IMR-90 (cell line): ENCODE data around the gene NAT10. TPM values are rescaled to one million over a fixed set of nuclear protein-coding genes. Genes with fewer than 3 reads are reported as not detected.

ENCODE experiments used
- ATAC-seq: fragments of 200-7000 bp; cut with Tn5 transposase; 2 replicates; pipeline ENCODE4 v1.9.1; 2020; ENCODE audit warnings: low read depth, mild to moderate bottlenecking, moderate library complexity
- BruUV-seq: library from RNA; stranded (reverse); fragments of 400-500 nt; replicated peaks from 2 replicates; lab custom pipeline; 2021; lab: Mats Ljungman, UMichigan
- CTCF ChIA-PET: fragments of 300-600 bp; formaldehyde crosslinking; extraction: SDS; loops from one replicate; lab custom pipeline; 2021; ENCODE audit warnings: antibody characterized with exemption; lab: Yijun Ruan, JAX
- POLR2A ChIA-PET: fragments of 300-600 bp; sonication (Branson Sonifier 250); formaldehyde crosslinking; loops from one replicate; lab custom pipeline; 2022; ENCODE audit warnings: antibody characterized with exemption; ENCODE audit not compliant: unreplicated experiment; lab: Charles Lee
- DNase-seq: peaks from one replicate; pipeline ENCODE4 v3.0.0; 2013
- H2AFZ ChIP-seq: replicated peaks from 2 replicates; pipeline ENCODE3; 2013; ENCODE audit warnings: low read length, mild to moderate bottlenecking; ENCODE audit not compliant: poor library complexity
- H2AK5ac ChIP-seq: 2 replicates; pipeline ENCODE4 v1.6.1; 2013; ENCODE audit warnings: low read depth, low read length, inconsistent platforms
- H2AK9ac ChIP-seq: replicated peaks from 2 replicates; pipeline ENCODE3; 2013; ENCODE audit warnings: mild to moderate bottlenecking, low read depth, low read length, moderate library complexity; ENCODE audit not compliant: poor library complexity
- H2BK120ac ChIP-seq: 2 replicates; pipeline ENCODE4 v1.6.1; 2013; ENCODE audit warnings: low read depth, low read length, inconsistent platforms
- H2BK15ac ChIP-seq: 3 replicates; pipeline ENCODE4 v1.6.1; 2013; ENCODE audit warnings: low read depth, low read length, inconsistent platforms
- H2BK20ac ChIP-seq: 2 replicates; pipeline ENCODE4 v1.6.1; 2013; ENCODE audit warnings: low read depth, mild to moderate bottlenecking, inconsistent platforms, low read length, moderate library complexity
- H2BK5ac ChIP-seq: 2 replicates; pipeline ENCODE4 v1.6.1; 2013; ENCODE audit warnings: mild to moderate bottlenecking, low read depth, low read length, inconsistent platforms; ENCODE audit not compliant: poor library complexity, severe bottlenecking
- H3K14ac ChIP-seq: replicated peaks from 2 replicates; pipeline ENCODE4 v1.6.1; 2013; ENCODE audit warnings: low read depth, low read length, inconsistent platforms
- H3K18ac ChIP-seq: 2 replicates; pipeline ENCODE4 v1.6.1; 2013; ENCODE audit warnings: low read depth, low read length, control low read depth
- H3K23ac ChIP-seq: 2 replicates; pipeline ENCODE4 v1.6.1; 2013; ENCODE audit warnings: low read depth, low read length, inconsistent platforms
- H3K27ac ChIP-seq: 2 replicates; pipeline ENCODE4 v1.5.1; 2013; ENCODE audit warnings: mild to moderate bottlenecking, control low read depth, low read length; ENCODE audit not compliant: insufficient read depth
- H3K27me3 ChIP-seq: 2 replicates; pipeline ENCODE4 v1.6.1; 2013; ENCODE audit warnings: low read length; ENCODE audit not compliant: control insufficient read depth, insufficient read depth
- H3K36me3 ChIP-seq: 2 replicates; pipeline ENCODE4 v1.6.1; 2013; ENCODE audit warnings: low read length, mixed read lengths; ENCODE audit not compliant: control insufficient read depth, insufficient read depth
- H3K4ac ChIP-seq: 2 replicates; pipeline ENCODE4 v1.6.1; 2013; ENCODE audit warnings: low read depth, low read length, inconsistent platforms
- H3K4me1 ChIP-seq: 2 replicates; pipeline ENCODE4 v1.6.1; 2013; ENCODE audit warnings: low read length, mixed read lengths; ENCODE audit not compliant: control insufficient read depth, insufficient read depth
- H3K4me2 ChIP-seq: 2 replicates; pipeline ENCODE4 v1.6.1; 2013; ENCODE audit warnings: low read depth, mild to moderate bottlenecking, control low read depth, low read length, moderate library complexity
- H3K4me3 ChIP-seq: 2 replicates; pipeline ENCODE4 v1.5.1; 2013; ENCODE audit warnings: low read depth, mild to moderate bottlenecking, control low read depth, low read length, moderate library complexity; ENCODE audit not compliant: insufficient read depth
- H3K56ac ChIP-seq: 2 replicates; pipeline ENCODE4 v1.6.1; 2013; ENCODE audit warnings: low read length, inconsistent platforms; ENCODE audit not compliant: insufficient read depth; ENCODE audit errors: extremely low read depth
- H3K79me1 ChIP-seq, 2 experiments: 2 replicates each; pipeline ENCODE4 v1.6.1; 2013; ENCODE audit warnings: low read length in 2 of 2, inconsistent platforms in 1 of 2, low read depth in 1 of 2
- H3K9ac ChIP-seq: 2 replicates; pipeline ENCODE4 v1.6.1; 2013; ENCODE audit warnings: low read depth, low read length, control low read depth
- H3K9me1 ChIP-seq: 2 replicates; pipeline ENCODE4 v1.6.1; 2013; ENCODE audit warnings: low read length, inconsistent platforms; ENCODE audit not compliant: insufficient read depth
- H3K9me3 ChIP-seq: 2 replicates; pipeline ENCODE4 v1.6.1; 2013; ENCODE audit warnings: low read length; ENCODE audit not compliant: control insufficient read depth, insufficient read depth
- H4K20me1 ChIP-seq: 2 replicates; pipeline ENCODE4 v1.6.1; 2013; ENCODE audit warnings: low read length, inconsistent platforms; ENCODE audit not compliant: insufficient read depth
- H4K5ac ChIP-seq: 2 replicates; pipeline ENCODE4 v1.6.1; 2013; ENCODE audit warnings: mild to moderate bottlenecking, low read depth, low read length, control low read depth
- H4K8ac ChIP-seq, 2 experiments: 2 replicates each; pipeline ENCODE4 v1.6.1; 2013; ENCODE audit warnings: low read depth in 2 of 2, low read length in 2 of 2, control low read depth in 1 of 2, inconsistent platforms in 1 of 2
- H4K91ac ChIP-seq: 2 replicates; pipeline ENCODE4 v1.6.1; 2013; ENCODE audit warnings: low read depth, low read length, inconsistent platforms; ENCODE audit not compliant: insufficient read depth
- POLR2A ChIP-seq: IDR thresholded peaks from 2 replicates; pipeline ENCODE4 v1.6.1; 2012; ENCODE audit warnings: mild to moderate bottlenecking, low read depth, low read length
- RCOR1 ChIP-seq: IDR thresholded peaks from 2 replicates; pipeline ENCODE4 v1.6.1; 2012; ENCODE audit warnings: mild to moderate bottlenecking, low read length, improper control_type of control experiment; ENCODE audit not compliant: insufficient replicate concordance
- USF2 ChIP-seq: fragments of 150-350 bp; IDR thresholded peaks from 2 replicates; pipeline ENCODE4 v1.6.1; 2017; ENCODE audit warnings: mild to moderate bottlenecking, antibody characterized with exemption, low read length, low read depth
- WGBS, 2 experiments: methylation state at CpG; one replicate each; pipeline versions ENCODE4 v1.1.5 to v1.1.7; 2013; ENCODE audit warnings: missing lambda C conversion rate in 2 of 2; ENCODE audit not compliant: insufficient read length in 1 of 2; ENCODE audit errors: extremely low coverage in 2 of 2; 5-methylcytosine and 5-hydroxymethylcytosine counted together
- dilution Hi-C: fragments of 300-500 bp; cut with HindIII; formaldehyde crosslinking; loops from one replicate; pipeline ENCODE4 v1.14.3; 2018; ENCODE audit warnings: low sequenced_read_pairs; ENCODE audit not compliant: unreplicated experiment
- in situ Hi-C: fragments of 300-500 bp; cut with MboI; formaldehyde crosslinking; loops from 3 replicates; pipeline ENCODE4 v1.14.3; 2019; ENCODE audit warnings: low sequenced_read_pairs, inconsistent platforms, mixed read lengths
- intact Hi-C: fragments of 100-400 bp; cut with micrococcal nuclease; formaldehyde crosslinking; loops from 2 replicates; pipeline ENCODE4 v1.10.0; 2022
- polyA plus RNA-seq, 3 experiments: library from polyadenylated mRNA; depleted of rRNA; stranded (reverse); fragments of >200 nt; gene quantifications; 2 replicates each; pipeline ENCODE4 v1.2.3, GENCODE V29; 2012; ENCODE audit warnings: low replicate concordance in 1 of 3
- total RNA-seq: library from RNA; depleted of rRNA; stranded (reverse); fragments of >200 nt; gene quantifications from 2 replicates; pipeline ENCODE4 v1.2.3, GENCODE V29; 2012

The NAT10 gene
- total and polyA plus RNA-seq, 2 of the 4 experiments (the other 2 are of a cell fraction), result 28.1 to 34.8 TPM

GRCh38 chr11:34135439-34135838 lies 30.0 kb downstream of the NAT10 start:
- Histone ChIP-seq H3K9me1 (peaks cover 7% of the 10 kb centered on the region), H4K8ac (no peak overlapping the region), H4K20me1 (no peaks in the 10 kb centered on the region; the same call in 1 of the 2 replicates), H2BK20ac (no peak overlapping the region), H2BK120ac (no peak overlapping the region), H2AK9ac (no peak overlapping the region), H3K56ac (no peak overlapping the region), H2BK5ac (no peak overlapping the region), H3K27me3 (no peaks in the 10 kb centered on the region), H3K9me3 (no peaks in the 10 kb centered on the region), H3K4me2 (no peak overlapping the region), H3K23ac (no peak overlapping the region), H3K4me3 (no peak overlapping the region), H3K36me3 (peaks cover 73% of the 10 kb centered on the region), H3K4ac (no peak overlapping the region), H4K5ac (no peak overlapping the region), H3K79me1 (0 out of 4 replicates have a peak, but pooled peaks cover 4 to 8% of the 10 kb centered on the region in 2 experiments), H2AFZ (no peak overlapping the region), H3K9ac (no peak overlapping the region), H2BK15ac (no peak overlapping the region), H4K91ac (no peak overlapping the region), H3K14ac (no peak overlapping the region), H3K18ac (no peak overlapping the region), H3K4me1 (no peaks in the 10 kb centered on the region), H2AK5ac (no peak overlapping the region), H3K27ac (no peak overlapping the region)
- POLR2A ChIA-PET, result no interaction called here
- no peak for ATAC-seq
- DNase-seq, result no peak
- TF ChIP-seq RCOR1 (no peak), POLR2A (no peak), USF2 (no peak)
- BruUV-seq, result no TSS peak
- 100% methylated on average over 1 of the region's 3 CpGs; no CpG with 5 or more reads in 1 of the 2 experiments for WGBS, 2 experiments
- CTCF ChIA-PET, result interaction anchor here (1.4 kb wide), 1 partner anchor 15 kb away, joined by 4 read pairs; no protein-coding TSS in a partner anchor
- dilution Hi-C loops (no loop called here), in situ Hi-C loops (no loop called here), intact Hi-C loops (no loop called here)
